H1 (cell line): ENCODE measurements around the gene MLEC. TPM values are rescaled to one million over a fixed set of nuclear protein-coding genes. Genes with fewer than 3 reads are reported as not detected.

ENCODE experiments used
- ZNF274 ChIP-seq: IDR thresholded peaks from 2 replicates; pipeline ENCODE4 v1.7.0; 2012; ENCODE audit warnings: low read length, borderline replicate concordance; ENCODE audit errors: extremely low read depth
- polyA plus RNA-seq, 7 experiments: library from polyadenylated mRNA; depleted of rRNA in 3 of 7; stranded (reverse) in 5 of 7; unstranded in 2 of 7; fragments of >200 nt in 5 of 7; fragments of 200-250 nt in 2 of 7; gene quantifications; 1 replicate in 5 of 7; 2 replicates in 1 of 7; 4 replicates in 1 of 7; pipeline versions ENCODE4 v1.2.1 to v1.2.3, GENCODE V29; 2011 to 2013; ENCODE audit warnings: missing spikeins in 2 of 7, mixed read lengths in 2 of 7
- total RNA-seq: library from RNA; stranded (reverse); fragmentation: NEBNext Ultra II Directional; extraction: Animal tissue kit (Norgen Biotek cat#: 25700); gene quantifications from 2 replicates; pipeline ENCODE4 v1.2.1, GENCODE V29; 2021

MLEC gene
- total and polyA plus RNA-seq, 2 of the 8 experiments (the other 6 are each of a cell fraction or from before 2014, with no cell fraction given): 37.1 to 260 TPM

DNA sequence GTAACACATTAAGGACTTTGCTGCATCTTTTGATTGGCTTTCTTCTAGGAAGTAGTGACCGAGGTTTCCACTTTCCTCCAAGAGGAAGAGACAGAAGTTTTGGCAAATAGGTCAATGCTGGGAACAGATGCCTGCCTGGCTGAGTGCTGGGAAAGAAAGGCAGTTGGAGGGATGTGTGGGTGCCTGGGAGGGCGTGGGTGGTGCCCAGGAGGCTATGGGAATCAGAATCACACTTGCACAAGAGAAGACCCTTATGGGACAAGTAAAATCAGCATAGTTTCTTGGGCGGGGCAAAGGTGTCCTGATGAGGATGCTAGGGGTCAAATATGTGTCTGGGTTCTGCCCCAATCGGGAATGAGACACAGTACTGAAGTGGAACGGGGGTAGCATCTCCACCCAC lies 37.8 kb downstream of the MLEC start (continued):
- no peak for TF ChIP-seq ZNF274
